ENCODE results near the gene MRPS26. TPM values are rescaled to one million over a fixed set of nuclear protein-coding genes. Genes with fewer than 3 reads are reported as not detected.

Gene MRPS26
- total RNA-seq, 1 experiment from 2014 or later, result 52.7 TPM

DNA sequence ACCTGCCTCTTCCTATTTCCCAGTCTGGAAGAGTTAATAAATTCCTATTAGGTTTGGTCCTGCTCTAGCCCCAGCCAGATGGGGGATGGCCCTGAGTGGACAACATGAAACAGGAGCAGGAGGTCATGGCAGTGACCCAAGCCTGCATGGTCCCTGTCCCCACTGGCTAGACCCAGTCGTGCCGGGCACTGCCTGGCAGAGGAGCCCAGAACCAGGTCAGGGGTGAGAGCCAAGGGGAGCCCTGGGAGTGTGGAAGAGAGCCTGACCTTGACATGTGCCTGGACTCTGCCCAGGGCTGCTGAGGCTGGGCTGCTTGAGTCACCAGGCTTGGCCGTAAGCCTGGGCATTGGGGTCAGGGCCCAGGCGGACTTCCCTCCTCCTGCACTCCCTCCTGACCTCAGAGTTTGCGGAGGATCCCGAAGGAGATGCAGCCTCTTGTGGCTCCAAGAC, 35.1 kb downstream of the MRPS26 start:
- H3K27me3 ChIP-seq (ENCODE audit: control insufficient read depth, insufficient read depth, low read length), result no peaks in the 10 kb centered on the region
- CTCF ChIA-PET, result no interaction called here
- H3K36me3 ChIP-seq (ENCODE audit: control insufficient read depth, insufficient read depth, low read length), result no peaks in the 10 kb centered on the region
- no peak overlapping the region for H3K4me3 ChIP-seq (ENCODE audit: low read depth in 2 of 2, low read length in 2 of 2)
- no TSS peak for BruUV-seq (replicated peaks)
- intact Hi-C loops (cut with micrococcal nuclease; ENCODE audit: unreplicated experiment) (no loop called here), in situ Hi-C loops (cut with HindIII; ENCODE audit: low pct_unique_long_range_greater_than_20kb, low sequenced_read_pairs) (no loop called here)
- H3K27ac ChIP-seq (ENCODE audit: low read length), result no peak overlapping the region
- no peaks in the 10 kb centered on the region for H3K9me3 ChIP-seq (ENCODE audit: control insufficient read depth, insufficient read depth, low read depth, low read length)
- ATAC-seq (peak; percentile 88), DNase-seq (ENCODE audit: low read depth, low spot score) (no peak)
- POLR2A ChIA-PET, result no interaction called here
- peaks cover 16% of the 10 kb centered on the region for H3K4me1 ChIP-seq (ENCODE audit: control insufficient read depth, insufficient read depth, low read length)
- TF ChIP-seq, protein P1, sequence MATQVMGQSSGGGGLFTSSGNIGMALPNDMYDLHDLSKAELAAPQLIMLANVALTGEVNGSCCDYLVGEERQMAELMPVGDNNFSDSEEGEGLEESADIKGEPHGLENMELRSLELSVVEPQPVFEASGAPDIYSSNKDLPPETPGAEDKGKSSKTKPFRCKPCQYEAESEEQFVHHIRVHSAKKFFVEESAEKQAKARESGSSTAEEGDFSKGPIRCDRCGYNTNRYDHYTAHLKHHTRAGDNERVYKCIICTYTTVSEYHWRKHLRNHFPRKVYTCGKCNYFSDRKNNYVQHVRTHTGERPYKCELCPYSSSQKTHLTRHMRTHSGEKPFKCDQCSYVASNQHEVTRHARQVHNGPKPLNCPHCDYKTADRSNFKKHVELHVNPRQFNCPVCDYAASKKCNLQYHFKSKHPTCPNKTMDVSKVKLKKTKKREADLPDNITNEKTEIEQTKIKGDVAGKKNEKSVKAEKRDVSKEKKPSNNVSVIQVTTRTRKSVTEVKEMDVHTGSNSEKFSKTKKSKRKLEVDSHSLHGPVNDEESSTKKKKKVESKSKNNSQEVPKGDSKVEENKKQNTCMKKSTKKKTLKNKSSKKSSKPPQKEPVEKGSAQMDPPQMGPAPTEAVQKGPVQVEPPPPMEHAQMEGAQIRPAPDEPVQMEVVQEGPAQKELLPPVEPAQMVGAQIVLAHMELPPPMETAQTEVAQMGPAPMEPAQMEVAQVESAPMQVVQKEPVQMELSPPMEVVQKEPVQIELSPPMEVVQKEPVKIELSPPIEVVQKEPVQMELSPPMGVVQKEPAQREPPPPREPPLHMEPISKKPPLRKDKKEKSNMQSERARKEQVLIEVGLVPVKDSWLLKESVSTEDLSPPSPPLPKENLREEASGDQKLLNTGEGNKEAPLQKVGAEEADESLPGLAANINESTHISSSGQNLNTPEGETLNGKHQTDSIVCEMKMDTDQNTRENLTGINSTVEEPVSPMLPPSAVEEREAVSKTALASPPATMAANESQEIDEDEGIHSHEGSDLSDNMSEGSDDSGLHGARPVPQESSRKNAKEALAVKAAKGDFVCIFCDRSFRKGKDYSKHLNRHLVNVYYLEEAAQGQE (IDR thresholded peaks at IDR 0.05; ENCODE audit: insufficient read depth in 1 of 2, low read depth in 2 of 2, low read length in 1 of 2), result no peak
- TF ChIP-seq POLR2AphosphoS5 (IDR thresholded peaks at IDR 0.05; ENCODE audit: low read depth, low read length), result no peak; the same call in 1 of the 2 replicates
- TF ChIP-seq, protein P2, sequence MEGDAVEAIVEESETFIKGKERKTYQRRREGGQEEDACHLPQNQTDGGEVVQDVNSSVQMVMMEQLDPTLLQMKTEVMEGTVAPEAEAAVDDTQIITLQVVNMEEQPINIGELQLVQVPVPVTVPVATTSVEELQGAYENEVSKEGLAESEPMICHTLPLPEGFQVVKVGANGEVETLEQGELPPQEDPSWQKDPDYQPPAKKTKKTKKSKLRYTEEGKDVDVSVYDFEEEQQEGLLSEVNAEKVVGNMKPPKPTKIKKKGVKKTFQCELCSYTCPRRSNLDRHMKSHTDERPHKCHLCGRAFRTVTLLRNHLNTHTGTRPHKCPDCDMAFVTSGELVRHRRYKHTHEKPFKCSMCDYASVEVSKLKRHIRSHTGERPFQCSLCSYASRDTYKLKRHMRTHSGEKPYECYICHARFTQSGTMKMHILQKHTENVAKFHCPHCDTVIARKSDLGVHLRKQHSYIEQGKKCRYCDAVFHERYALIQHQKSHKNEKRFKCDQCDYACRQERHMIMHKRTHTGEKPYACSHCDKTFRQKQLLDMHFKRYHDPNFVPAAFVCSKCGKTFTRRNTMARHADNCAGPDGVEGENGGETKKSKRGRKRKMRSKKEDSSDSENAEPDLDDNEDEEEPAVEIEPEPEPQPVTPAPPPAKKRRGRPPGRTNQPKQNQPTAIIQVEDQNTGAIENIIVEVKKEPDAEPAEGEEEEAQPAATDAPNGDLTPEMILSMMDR (IDR thresholded peaks at IDR 0.05), result no peak
- TF ChIP-seq TCF7L2 (IDR thresholded peaks at IDR 0.05; ENCODE audit: low read depth, low read length), result no peak

- H3K27me3 ChIP-seq (ENCODE audit: control insufficient read depth, insufficient read depth, low read length), result no peaks in the 10 kb centered on the region
- BruUV-seq (replicated peaks), result no TSS peak
- CTCF ChIA-PET, result no interaction called here
These were observed 35.8 kb downstream of the MRPS26 start for GRCh38 chr20:3081641-3082040.

More at GRCh38 chr20:3081641-3082040, 35.8 kb downstream of the MRPS26 start:
- TF ChIP-seq POLR2AphosphoS5 (IDR thresholded peaks at IDR 0.05; ENCODE audit: low read depth, low read length) (no peak), SIN3A (IDR thresholded peaks at IDR 0.05; ENCODE audit: borderline replicate concordance, insufficient read depth, low read depth, low read length) (no peak), TCF7L2 (IDR thresholded peaks at IDR 0.05; ENCODE audit: low read depth, low read length) (no peak)
- TF ChIP-seq, protein P1 (IDR thresholded peaks at IDR 0.05; ENCODE audit: insufficient read depth in 1 of 2, low read depth in 2 of 2, low read length in 1 of 2), result no peak
- TF ChIP-seq, protein P2 (IDR thresholded peaks at IDR 0.05), result no peak
- H3K36me3 ChIP-seq (ENCODE audit: control insufficient read depth, insufficient read depth, low read length), result no peaks in the 10 kb centered on the region
- no peak overlapping the region for H3K4me3 ChIP-seq (ENCODE audit: low read depth in 2 of 2, low read length in 2 of 2)
- ATAC-seq (peak; percentile 4; the same call in 1 of the 2 replicates), DNase-seq (ENCODE audit: low read depth, low spot score) (no peak)
- intact Hi-C loops (cut with micrococcal nuclease; ENCODE audit: unreplicated experiment) (no loop called here), in situ Hi-C loops (cut with HindIII; ENCODE audit: low pct_unique_long_range_greater_than_20kb, low sequenced_read_pairs) (no loop called here)
- no peak overlapping the region for H3K27ac ChIP-seq (ENCODE audit: low read length)
- POLR2A ChIA-PET, result no interaction called here
- no peaks in the 10 kb centered on the region for H3K9me3 ChIP-seq (ENCODE audit: control insufficient read depth, insufficient read depth, low read depth, low read length)
- peaks cover 16% of the 10 kb centered on the region for H3K4me1 ChIP-seq (ENCODE audit: control insufficient read depth, insufficient read depth, low read length)

All from Panc1 (cell line).